NCI-H2081 (cell line): Measurements from ENCODE around the gene HIC1.

Experiments
- DNase-seq, 2 experiments: peaks; one replicate each; lab custom pipeline; 2025; lab: John Stamatoyannopoulos, UW

The HIC1 gene

DNA sequence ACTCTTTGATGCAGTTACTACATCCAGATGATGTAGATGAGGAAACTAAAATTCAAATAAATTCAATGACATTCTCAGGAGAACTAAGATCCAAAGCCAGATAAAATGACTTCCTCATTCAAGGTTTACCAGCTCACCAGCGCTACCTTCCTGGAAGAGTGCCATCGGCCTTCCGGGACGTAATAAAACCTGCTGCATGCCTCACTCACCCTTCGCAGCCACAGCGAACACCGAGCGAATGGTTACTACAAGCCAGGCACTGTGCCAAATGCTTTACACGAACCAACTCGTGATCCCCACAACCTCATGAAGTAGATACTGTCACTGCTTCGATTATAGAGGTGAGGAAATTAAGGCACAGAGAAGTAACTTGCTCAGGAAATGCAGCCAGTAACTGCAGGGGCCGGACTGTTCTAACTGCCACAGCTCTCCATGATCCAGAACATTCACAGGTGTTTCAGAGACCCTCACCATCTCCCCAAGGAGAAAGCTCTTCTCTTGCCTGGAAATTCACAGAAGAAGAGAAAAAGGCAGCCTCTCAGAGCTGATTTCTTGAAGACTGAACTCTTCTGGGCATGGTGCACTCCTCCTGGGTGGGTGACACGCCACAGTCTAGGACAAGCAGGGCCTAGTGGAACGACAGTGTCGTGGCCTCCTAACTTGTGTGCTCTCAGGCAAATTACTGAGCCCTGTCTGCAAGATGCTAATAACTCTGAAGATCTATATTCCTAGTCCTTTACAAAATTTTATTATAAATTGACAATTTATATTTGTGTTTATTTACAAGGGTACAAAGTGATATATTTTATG is 46.8 kb downstream of the HIC1 start:
- DNase-seq: peak; percentile 30 to 77

DNA sequence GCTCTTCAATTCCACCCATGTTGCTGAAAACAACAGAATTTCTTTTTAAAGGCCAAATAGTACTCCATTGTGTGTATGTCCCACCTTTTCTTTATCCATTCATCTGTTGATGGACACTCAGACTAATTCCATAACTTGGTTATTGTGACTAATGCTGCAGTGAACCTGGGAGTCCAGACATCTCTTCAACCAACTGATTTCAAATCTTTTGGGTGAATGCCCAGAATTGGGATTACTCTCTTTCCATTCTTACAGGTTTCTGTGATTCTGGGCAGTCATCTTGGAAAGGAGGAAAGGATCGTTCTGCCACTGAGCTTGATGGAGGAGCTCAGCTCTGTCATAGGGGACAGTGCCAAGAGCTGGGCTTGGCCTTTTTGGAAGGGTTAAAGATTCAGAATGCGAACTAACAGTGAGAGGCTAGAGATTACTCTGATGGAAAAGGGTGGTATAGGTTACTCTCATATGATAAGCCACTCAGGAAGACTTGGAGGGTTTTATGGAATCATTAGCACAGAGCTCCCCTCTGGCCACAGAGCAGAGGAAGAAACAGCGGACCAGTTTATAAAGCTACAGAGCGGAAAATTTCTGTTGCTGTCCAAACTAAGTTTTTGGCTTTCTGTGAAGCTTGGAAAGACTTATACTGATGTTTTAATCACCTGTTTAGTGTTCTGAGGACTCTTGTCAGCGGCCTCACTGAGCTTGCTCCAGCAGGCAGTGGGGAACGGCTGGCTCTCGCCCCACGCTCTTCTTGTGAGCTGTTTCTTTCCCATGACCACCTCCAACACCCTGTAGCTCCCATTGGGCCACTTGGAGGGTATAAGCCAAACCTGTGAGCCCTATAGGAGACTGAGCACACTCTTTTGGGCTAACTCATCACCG is 48.3 kb downstream of the HIC1 start:
- DNase-seq: no peak

DNA sequence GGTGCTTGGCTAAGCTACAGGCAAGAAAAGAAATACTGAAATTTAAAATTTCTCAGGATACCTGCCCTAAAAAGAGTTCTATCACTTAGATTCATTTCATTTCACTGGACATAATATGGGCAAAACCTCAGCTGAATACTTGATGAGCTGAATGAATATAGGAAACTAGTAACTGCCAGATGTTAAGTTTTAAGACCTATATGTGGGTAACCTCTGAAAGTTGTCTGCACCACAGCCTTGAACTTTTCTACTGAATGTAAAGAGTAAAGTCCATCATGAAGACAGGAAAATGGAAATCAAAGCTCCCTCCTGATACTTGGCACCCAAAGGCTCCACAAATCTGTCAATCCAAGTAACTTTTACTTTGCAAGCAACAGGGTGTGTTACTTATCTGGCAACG is 50.8 kb downstream of the HIC1 start:
- no peak for DNase-seq

DNA sequence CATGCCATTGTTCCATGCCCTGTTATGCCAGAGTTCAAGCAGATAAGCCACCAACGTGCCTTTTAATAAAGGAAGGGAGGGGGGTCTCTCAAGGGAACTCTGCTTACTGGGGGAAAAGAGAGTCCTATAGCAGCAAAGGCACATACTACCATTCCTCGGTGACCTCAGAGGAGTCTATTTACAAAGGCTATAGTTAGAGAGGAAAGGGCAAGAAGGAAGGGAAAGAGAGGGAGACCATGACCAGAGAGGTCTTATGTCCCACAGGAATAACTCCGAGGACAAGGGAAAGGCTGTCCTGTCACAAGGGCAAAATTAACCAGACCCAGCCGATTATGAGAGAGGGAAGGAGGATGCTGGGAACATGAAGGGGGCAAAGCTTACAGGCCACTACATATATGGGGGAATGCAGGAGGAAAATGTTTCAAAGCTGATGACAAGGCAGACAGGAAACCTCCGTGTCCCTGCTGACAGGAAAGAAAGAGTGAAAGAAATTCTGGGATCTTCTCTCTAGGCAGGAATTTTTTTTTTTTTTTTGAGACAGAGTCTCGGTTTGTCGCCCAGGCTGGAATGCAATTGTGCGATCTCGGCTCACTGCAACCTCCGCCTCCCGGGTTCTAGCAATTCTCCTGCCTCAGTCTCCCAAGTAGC is 51.5 kb downstream of the HIC1 start:
- no peak for DNase-seq

DNA sequence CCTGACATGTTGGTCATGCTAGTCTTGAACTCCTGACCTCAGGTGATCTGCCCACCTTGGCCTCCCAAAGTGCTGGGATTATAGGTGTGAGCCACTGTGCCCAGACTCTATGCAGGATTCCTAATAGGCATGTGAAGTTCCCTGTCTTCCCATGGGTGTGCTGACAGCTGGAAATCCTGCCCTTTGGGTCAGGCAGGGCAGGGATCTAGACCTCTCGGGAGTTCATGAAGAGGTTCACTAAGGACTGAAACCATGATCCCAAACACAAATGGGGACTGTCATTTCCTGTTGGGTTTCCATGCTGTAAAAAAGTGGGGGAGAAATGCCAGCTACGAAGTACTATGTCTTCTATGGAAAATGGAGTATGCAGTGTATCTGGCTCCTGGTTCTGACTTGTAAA is 52.1 kb downstream of the HIC1 start:
- no peak for DNase-seq

DNA sequence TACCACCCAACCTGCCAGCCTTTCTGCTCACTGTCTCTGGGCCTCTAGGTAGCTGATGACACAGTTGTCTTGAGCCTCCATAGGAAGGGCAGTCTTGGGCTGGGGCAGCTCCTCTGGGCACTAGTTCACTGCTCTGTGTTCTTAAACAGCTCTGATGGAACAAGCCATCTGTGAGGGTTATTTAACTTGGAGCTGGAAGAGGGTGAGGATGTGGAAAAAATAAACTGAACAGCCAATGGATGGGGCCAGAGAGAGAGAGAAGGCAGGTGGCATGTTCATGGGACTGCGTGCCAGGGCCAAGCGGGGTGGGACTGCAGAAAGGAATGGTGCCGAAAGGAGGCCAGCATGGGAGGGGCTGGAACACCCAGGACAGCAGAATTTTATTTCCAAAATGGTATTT is 52.6 kb downstream of the HIC1 start:
- DNase-seq: no peak

DNA sequence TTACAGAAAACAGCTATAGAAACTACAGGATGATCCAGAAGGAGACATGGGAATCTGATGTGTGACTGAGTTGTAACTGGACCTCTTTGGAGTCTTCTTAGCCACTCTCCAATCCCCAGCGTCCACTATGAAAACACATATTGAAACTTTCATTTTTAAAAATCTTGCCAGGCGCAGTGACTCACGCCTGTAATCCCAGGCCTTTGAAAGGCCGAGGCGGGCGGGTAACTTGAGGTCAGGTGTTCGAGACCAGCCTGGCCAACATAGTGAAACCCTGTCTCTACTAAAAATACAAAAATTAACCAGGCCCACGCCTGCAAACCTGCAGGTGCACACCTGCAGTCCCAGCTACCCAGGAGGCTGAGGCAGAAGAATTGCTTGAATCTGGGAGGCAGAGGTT is 53.3 kb downstream of the HIC1 start:
- no peak for DNase-seq

DNA sequence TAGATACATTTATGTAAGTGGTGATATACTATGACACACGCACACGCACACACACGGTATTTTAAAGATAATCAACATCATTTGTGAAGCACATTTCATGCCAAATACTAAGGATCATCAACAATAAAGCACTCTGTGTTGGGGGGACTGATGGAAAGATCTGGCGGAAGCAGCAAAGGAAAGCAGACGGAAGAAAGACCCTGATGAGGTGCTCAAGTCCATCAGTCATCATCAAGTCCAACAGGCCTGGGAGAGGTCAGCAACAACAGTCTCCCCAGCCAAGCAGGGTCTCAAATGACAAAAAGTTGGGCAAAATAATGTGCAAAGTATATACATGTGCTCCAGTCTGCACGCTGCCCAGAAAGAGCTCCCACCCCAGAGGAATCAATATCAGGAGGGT is 55.5 kb downstream of the HIC1 start:
- no peak for DNase-seq

DNA sequence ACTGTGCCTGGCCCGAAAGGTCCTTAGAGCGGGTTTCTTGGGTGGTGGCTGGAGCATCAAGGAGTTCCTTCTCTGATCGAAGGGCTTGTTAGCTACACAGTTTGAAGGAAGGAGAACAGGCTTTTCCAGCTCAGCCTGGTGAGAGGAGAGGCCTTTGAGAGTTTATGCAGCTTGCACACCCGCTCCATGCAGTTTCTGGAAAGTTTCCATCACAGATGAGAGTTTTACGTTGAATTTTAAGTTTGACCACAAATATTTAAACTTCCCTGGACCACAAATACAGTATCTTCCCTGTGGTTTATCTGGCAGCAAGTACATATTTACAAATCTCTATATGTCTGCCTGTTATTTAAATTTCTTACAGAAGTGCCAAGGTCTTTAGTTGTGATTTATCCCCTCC is 56.8 kb downstream of the HIC1 start:
- DNase-seq: no peak
